GM19099 (cell line): ENCODE measurements around the gene CCZ1B.
"Not testable (repeated sequence)": the region's sequence is repeated elsewhere in the genome, so short reads cannot be mapped to it uniquely, and the experiment has no call there.

Source experiments
- POLR2A ChIP-seq: IDR thresholded peaks from 3 replicates; pipeline ENCODE4 v1.6.1; 2011; ENCODE audit warnings: low read depth; ENCODE audit not compliant: insufficient read length; ENCODE audit errors: extremely low read depth

Gene CCZ1B

GRCh38 chr7:6826151-6826550 lies at the start of gene CCZ1B:
CCZ1B (minus strand) TSS chr7:6826275; CDS start chr7:6826197, 78 bp downstream.
- TF ChIP-seq POLR2A = peak; percentile 48

GRCh38 chr7:6833636-6834035 lies 7.6 kb upstream of the CCZ1B start:
- no peak for TF ChIP-seq POLR2A

- TF ChIP-seq POLR2A = no peak
Observed at GRCh38 chr7:6831018-6831725, 5.1 kb upstream of the CCZ1B start.

- not testable (repeated sequence) for TF ChIP-seq POLR2A
Observed at GRCh38 chr7:6753964-6754363, 72.1 kb downstream of the CCZ1B start, which contains the start of gene RSPH10B2. RSPH10B2 (plus strand) TSS chr7:6754103; CDS start chr7:6757678, 3,575 bp downstream.
